Measurements from ENCODE around the gene ABHD12.

DNA sequence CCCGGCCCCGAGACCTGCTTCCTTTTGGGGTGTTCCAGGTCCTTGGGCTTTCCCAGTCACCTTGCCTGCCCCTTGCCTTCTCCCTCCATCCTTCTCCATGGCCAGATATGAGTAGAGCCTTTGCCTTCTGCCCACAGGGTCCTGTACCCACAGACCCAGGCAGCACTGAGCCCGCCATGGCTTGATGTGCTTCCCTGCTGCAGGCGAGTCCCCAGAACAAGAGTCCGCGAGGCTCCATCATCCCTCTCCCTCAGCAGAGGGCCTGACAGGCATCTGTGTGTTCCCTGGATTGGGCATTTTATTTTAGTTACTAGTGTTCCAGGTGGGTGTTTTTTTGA lies 120.8 kb downstream of the ABHD12 start:
- no peak for TF ChIP-seq POLR2A (IDR thresholded peaks at IDR 0.05)
- TF ChIP-seq POLR2AphosphoS5 (IDR thresholded peaks at IDR 0.05): no peak
- TF ChIP-seq CTCF (IDR thresholded peaks at IDR 0.05): no peak
